HK-2 (cell line): ENCODE data around the gene MYOG.

Experiments used
- DNase-seq: peaks from one replicate; pipeline ENCODE4 v3.0.0-alpha.2; 2018; ENCODE audit not compliant: unreplicated experiment

Gene MYOG

DNA sequence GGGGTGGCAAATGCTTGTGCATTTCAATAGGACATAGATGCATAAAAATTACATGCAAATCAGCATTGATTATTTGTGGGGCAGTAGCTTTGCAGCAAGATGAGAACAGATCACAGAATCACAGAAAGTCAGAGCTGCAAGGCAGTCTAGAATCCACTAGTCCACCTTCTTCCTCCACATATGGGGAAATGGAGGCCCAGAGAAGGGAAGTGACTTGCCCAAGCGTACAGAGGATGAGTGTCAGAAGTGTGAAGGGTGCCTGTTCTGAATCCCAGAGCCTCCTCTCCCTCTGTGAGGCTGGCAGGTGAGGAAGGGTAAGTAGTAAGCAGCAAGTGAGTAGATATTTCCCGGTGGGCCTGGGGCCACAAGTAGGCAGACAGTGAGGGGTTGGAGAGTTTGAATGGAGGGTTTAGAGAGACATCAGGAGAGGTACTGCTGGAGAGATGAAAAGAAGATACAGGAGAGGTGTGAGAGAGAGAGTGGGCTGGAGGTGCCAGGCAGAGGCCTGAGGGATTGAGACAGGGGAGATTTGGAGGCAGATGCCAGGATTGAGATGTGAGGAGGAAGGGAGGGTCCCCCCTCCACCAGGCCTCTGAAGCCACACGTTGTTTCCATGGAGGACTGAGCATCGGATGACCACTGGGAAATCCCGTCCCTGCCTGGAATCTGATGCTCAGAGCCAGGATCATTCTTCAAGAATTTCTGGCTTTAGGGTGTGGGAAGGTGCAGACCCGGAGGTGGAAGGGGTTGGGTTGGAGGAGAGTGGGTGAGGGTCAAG, 4.8 kb upstream of the MYOG start:
- DNase-seq = no peak

DNA sequence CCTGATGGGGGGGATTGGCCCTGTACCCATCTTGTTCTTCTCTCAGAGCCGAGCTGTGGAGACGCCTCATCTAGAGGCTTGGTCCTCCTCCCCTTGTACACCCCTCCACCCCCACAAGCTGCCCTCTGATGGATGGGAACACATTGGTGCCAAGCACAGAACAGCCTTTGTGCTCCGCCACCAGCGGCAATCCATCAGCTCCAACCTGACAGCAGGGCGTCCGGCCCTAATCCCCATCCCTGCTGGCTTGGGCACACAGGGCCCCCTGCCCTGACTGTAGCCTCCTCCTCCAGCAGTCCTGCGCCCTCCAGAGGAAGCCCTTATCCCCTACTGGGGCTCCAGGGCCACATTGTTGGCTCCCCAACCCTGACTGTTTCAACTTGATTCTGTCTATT, 3.8 kb upstream of the MYOG start:
- no peak for DNase-seq

- DNase-seq = no peak
Observed at GRCh38 chr1:203089001-203089650, 3.3 kb upstream of the MYOG start.

DNA sequence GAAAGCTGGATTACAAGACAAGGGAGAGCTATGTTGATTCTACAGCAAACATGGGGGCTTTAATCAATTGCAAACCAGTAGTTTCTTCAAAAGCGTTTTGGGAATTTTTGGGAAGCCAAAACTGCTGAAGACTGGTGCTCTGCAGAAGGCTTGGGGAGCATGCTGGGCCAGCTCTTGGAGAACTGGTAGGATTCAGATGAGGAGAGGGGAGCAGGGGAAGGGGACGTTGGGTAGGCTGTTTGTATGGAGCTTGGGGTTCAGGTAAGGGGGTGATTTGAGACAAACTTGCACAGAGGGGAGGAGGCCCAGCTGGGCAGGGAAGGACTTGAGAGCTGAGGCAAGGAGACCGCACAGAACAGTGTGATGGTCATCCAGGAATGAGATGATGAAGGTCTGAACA, 2.6 kb upstream of the MYOG start:
- no peak for DNase-seq

DNA sequence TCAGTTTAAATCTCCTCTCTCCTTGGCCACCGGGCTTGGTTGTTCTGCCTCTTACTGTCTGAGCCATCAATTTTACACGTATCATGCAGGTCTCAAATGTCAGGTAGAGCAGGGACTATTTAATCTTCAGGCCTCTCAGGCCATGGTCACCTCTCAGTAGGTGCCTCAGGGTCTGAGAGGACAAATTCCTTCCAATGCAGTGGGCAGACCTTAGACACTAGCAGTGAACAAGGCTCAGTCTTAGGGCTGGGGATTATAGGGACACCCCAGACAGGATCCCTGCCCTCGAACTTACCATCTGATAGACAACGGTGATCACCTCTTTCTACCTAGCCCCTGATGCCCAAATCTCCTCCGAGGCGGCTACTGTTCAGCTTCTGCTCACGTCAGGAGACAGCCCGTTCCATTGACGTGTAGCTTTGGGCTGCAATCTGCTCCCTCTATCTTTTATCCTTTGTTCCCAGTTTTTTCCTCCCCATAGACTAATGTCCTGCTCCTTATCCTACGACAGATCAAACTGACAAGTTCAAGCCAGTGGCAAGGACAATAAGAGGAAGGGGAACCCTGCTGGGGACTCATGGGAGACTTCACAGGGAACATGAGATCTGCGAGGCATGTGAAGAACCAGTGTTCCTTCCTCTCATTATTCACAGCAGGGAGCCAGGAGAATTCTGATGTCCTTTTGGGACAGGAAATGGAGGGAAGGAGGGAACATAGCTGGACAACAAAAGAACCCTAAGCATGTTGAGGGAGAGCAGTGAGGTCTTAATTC, 1.4 kb upstream of the MYOG start:
- no peak for DNase-seq

DNA sequence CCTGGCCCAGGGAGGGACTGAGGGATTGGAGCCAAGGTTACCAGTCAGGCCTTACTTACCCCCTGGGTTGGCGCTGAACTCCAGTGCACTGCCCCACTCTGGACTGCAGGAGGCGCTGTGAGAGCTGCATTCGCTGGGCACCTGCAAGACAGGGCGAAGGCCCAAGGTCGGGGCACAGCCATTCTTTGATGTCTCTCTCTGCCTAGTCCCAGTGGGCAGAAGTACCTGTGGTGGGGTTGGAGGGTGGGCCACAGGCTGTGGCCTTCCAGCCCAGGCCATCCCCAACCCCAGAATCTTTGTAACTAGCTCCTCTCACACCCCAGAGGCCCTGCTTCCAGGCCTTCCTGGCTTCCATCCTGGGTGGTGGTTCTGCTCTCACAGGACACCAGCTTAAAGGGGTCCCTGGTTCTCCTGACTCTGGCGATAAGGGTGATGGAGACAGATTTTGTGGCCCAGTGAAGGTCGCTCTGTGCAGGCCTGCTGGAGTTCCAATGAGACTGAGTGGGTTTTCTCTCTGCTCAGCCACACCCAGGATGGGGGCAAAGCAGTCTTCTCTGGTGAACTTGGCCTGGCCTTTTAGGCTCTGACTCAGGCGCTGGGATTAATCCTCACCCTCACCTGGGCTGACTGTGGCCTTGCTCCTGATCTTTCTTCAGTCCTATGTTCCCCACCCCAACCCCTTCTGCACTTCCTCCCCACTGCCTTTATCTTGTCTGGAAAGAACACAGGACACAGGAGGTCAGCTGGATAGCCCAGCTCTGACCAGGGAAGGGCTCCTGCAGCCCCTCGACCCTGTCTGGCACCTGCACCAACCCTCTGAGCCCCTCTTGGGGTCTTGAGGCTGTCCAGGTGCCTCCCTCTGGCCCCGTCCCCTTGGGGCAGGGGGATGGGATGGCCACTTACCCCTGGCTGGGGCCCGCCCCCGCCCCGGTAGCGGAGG, 954 bp downstream of the MYOG start:
- DNase-seq = no peak

- no peak for DNase-seq
Observed at GRCh38 chr1:203083463-203083921, 2.3 kb downstream of the MYOG start.

GRCh38 chr1:203082571-203083462, 3.0 kb downstream of the MYOG start:
- DNase-seq = no peak

- DNase-seq = no peak
Observed at GRCh38 chr1:203082231-203082505, 3.6 kb downstream of the MYOG start.

GRCh38 chr1:203081465-203082230, 4.2 kb downstream of the MYOG start:
- no peak for DNase-seq

DNA sequence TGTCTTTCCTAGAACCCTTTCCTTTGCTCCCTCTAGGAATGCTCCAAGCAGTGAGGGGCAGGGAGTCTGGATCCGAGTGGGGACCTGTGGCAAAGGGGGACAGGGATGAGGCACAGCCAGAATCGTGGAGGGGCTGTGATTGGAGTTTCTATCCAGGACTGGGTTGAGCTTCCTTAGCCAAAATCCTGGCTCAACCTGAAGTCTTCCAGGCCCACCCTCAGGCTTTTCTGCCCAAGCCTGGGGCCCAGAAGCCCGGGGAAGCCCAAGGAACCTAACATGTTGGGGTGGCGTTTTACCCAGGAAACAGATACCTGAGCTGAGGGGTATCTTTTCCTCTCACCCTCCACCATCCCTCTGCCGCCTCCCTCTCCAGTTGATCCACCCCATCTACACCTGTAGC, 5.4 kb downstream of the MYOG start:
- no peak for DNase-seq

DNA sequence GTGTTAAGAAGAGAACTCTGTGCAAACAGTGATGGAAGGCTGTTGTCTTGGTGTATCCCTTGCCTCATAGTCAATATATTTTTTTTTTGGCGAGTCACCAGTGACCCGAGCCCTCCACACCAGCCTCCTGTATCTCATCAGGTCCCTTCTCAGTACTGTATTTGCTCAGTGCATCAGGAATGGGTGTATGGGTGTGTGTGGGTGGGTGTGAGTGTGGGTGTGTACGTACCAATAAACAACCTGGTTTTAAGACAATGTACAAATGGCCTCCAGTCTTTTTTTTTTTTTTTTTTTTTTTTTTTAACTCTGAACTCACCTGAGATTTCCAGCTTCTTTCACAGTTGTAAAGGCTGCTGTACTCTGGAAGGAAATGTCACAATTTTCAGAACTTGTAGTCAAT, 7.3 kb downstream of the MYOG start:
- no peak for DNase-seq

- DNase-seq = no peak
Observed at GRCh38 chr1:203077956-203078355, 7.9 kb downstream of the MYOG start.

GRCh38 chr1:203077367-203077766, 8.4 kb downstream of the MYOG start:
- DNase-seq = no peak

DNA sequence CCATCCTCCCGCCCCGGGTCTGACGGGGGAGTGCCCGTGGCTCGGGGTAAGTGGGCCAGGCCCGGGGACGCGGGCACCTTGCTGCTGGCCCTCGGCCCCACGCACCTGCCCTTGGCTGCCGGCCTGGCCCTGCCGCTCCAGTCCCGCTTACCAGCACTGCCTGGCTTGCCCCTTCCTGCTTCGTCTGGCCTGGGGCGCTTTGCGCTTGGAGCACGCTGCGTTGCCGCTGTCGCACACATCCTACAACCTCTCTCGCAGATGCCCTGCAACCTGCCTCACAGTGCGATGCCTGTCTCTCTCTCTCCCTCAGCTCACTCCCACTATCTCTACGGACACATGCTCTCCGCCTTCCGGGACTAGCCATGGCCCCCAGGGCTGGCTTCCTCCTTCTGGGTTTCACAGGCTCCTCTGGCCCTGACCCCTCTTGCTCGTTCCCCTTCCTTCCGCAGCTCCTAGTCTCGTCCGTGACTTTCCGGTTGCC, 9.7 kb downstream of the MYOG start:
- DNase-seq = no peak

GRCh38 chr1:203075236-203076030, 10.4 kb downstream of the MYOG start:
- no peak for DNase-seq

- no peak for DNase-seq
Observed at GRCh38 chr1:203074610-203075009, 11.2 kb downstream of the MYOG start.

GRCh38 chr1:203073469-203073868, 12.3 kb downstream of the MYOG start:
- DNase-seq = no peak

DNA sequence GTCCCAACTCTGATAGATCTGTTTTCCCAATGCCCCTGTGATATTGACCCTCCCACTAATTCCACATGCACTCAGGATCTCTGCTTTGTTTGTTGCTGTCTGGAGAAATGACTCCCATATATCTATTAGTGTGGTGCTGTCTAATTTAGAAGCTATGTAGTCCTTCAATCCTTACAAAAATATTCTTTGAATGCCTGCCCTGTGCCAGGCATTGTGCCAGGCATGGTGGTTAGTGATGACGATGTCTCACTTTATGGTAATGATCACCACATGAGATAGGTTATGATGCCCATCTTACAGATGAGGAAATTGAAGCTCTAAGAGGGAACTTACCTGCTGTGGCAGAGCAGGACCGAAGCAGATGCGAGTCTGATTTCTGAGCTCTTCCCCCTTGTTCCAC, 12.9 kb downstream of the MYOG start:
- DNase-seq = no peak
